HUES48 (cell line): ENCODE data around the gene KLHL29.

ENCODE experiments used
- H3K27ac ChIP-seq: one replicate; pipeline ENCODE4 v1.7.0; 2013; ENCODE audit warnings: low read depth, low read length, inconsistent platforms
- H3K27me3 ChIP-seq: 2 replicates; pipeline ENCODE4 v1.6.1; 2013; ENCODE audit warnings: mild to moderate bottlenecking, low read length; ENCODE audit not compliant: control insufficient read depth, insufficient read depth
- H3K36me3 ChIP-seq: 2 replicates; pipeline ENCODE4 v1.6.1; 2013; ENCODE audit warnings: low read length; ENCODE audit not compliant: control insufficient read depth, insufficient read depth
- H3K4me1 ChIP-seq: 2 replicates; pipeline ENCODE4 v1.6.1; 2013; ENCODE audit warnings: mild to moderate bottlenecking, low read length; ENCODE audit not compliant: control insufficient read depth, insufficient read depth
- H3K4me3 ChIP-seq: 2 replicates; pipeline ENCODE4 v1.5.1; 2013; ENCODE audit warnings: mild to moderate bottlenecking, low read depth, low read length
- H3K9ac ChIP-seq: 2 replicates; pipeline ENCODE4 v1.6.1; 2013; ENCODE audit warnings: mild to moderate bottlenecking, low read depth, low read length, moderate library complexity
- H3K9me3 ChIP-seq: 2 replicates; pipeline ENCODE4 v1.6.1; 2013; ENCODE audit warnings: low read length; ENCODE audit not compliant: control insufficient read depth, insufficient read depth

KLHL29 gene

DNA sequence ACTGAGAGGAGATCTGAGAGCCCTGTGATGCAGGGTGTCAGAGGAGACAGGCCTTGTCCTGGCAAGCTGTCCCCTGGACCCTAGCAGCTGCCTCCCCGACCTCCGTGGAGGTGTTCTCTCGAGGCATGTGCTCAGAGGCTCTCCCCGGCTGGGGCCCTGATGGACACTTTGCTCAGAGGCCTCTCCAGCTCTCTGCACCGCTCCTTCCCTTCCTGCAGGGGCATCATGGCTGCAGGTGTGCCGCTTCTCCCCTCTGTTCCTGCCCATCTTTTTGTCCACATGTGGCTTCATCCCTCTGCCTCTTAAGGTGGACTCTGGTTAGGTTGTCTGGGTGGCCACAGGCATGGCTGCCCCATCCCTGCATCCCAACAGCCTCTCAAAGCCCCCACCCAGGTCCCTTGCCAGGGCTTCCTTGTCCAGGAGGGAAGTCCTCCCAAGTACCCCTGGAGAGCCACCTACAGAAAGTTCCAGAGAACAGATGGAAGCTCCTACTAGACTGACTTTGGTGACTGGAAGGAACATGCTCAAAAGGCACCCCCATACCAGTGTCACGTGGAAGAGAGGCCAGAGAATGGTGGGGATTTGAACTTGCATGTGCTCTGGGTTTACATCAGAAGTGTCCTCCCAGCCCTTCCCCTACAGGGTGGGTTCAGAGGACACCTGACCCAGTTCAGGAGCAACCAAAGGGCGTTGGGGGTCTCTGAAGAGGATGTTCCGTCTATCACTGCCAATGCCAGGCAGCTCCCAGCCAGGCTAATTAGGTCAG lies 120.4 kb downstream of the KLHL29 start:
- no peaks in the 10 kb centered on the region for H3K36me3 ChIP-seq
- no peaks in the 10 kb centered on the region for H3K9me3 ChIP-seq
- no peak overlapping the region for H3K9ac ChIP-seq
- H3K27me3 ChIP-seq = no peaks in the 10 kb centered on the region
- no peak overlapping the region for H3K4me3 ChIP-seq
- peaks cover 10% of the 10 kb centered on the region for H3K4me1 ChIP-seq
- no peak overlapping the region for H3K27ac ChIP-seq

DNA sequence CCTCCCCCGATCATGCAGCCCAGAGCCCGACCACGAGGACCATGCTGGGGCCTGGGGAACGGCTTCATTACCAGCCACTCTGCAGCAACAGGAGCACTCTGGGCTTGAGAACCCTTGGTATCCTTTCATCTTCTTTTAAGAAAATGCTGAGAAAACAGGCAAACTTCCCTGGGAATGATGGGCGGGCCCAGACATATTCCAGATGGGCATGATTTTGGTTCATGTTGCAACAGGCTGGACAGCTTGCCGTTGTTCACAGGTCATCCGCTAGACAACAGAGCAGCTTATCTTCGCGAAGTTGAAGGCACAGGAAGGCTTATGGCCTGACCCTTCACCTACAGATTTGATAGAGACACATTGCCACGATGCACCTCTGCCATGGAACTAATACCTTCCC lies 121.0 kb downstream of the KLHL29 start:
- no peaks in the 10 kb centered on the region for H3K27me3 ChIP-seq
- H3K9ac ChIP-seq = no peak overlapping the region
- no peaks in the 10 kb centered on the region for H3K36me3 ChIP-seq
- H3K9me3 ChIP-seq = no peaks in the 10 kb centered on the region
- H3K27ac ChIP-seq = no peak overlapping the region
- H3K4me1 ChIP-seq = peaks cover 10% of the 10 kb centered on the region
- no peak overlapping the region for H3K4me3 ChIP-seq

DNA sequence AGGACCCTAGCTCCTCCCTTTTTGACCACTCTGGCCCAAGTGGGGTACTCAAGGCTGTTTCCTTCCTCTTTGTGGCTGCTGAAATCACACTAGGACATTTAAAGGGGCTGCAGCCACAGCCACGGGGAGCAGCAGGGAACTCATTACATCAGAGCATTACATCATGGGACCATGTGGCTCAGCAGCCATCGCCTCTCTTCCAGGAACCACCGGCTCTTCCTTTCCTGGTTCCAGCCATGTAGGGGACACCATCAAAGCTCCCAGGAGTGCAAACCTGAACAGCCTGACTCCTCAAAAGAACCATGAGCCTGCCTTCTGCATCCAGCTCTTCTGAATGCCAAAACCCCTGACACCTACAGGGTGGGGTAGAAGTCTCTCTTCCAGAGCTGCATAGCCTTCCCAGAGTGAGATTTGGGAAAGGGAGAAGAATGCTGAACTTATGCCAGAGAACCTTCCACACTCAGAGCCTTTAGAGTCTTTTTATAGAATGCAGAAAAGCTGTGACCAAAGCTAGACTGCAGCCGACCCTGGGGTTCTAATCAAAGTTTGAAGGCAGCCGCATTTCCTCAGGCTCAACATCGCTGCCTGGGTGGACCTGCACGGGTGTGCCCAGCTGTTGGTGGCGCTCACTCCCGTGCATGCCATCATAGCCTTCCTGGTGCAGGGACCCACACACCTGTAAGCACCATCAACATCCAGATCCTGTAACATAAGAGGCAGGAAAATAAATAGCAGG lies 121.7 kb downstream of the KLHL29 start:
- H3K27me3 ChIP-seq = no peaks in the 10 kb centered on the region
- no peaks in the 10 kb centered on the region for H3K36me3 ChIP-seq
- no peak overlapping the region for H3K27ac ChIP-seq
- H3K4me3 ChIP-seq = no peak overlapping the region
- no peaks in the 10 kb centered on the region for H3K9me3 ChIP-seq
- H3K4me1 ChIP-seq = peaks cover 7% of the 10 kb centered on the region
- no peak overlapping the region for H3K9ac ChIP-seq

DNA sequence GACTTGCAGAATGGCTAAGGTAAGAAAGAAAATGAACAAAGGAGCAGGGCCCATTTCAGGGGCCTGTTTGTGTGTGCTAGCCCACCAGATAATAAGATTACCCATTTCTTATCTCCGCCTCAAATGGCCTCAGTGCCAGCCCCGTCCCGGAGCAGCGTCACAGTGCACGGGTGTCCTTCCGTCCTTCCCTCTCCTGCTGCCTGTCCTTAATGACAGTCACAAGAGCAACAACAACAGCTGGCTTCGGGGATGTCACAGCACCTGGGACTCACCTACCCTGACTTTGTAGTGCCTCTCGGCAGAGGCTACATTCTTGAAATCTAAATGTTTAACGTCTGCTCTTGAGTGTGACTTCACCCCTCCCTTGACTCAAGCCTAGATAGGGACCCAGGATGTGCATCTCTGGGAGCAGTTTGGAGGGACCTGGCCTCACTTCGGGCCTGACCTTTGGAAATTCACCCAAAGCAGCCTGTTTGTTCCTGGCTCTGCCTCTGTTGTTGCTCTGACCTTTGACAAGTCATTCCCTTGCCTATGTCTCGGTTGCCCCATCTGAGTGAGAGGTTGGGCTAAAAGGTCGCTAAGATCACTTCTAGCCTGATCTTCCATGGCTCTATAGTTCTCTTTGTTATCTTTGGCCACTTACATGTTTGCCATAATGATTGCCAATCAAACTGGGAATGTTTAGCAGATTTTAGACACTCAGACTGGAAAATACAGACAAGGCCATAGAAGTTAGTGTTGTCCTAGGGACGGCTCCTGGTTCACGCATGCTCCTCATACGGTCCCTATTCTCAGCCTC lies 122.5 kb downstream of the KLHL29 start:
- Histone ChIP-seq H3K36me3 (no peaks in the 10 kb centered on the region), H3K27ac (no peak overlapping the region), H3K27me3 (no peaks in the 10 kb centered on the region), H3K4me3 (no peak overlapping the region), H3K9ac (no peak overlapping the region), H3K4me1 (no peaks in the 10 kb centered on the region), H3K9me3 (no peaks in the 10 kb centered on the region)

DNA sequence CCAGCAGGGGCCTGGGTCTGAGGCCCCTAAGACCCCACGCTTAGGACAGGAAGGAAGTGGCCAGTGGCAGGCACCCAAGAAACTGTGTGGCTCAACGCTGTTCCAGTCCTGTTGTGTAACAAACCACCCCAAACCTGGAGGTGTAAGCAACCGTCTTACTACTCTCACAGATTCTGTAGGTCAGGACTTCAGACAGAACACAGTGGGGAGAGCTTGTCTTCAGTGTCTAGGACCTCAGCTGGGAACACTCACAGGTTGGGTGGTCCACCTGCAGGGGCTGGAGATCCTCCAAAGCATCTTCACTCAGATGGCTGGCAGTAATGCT lies 123.0 kb downstream of the KLHL29 start:
- Histone ChIP-seq H3K9ac (no peak overlapping the region), H3K27me3 (no peaks in the 10 kb centered on the region), H3K27ac (no peak overlapping the region), H3K9me3 (no peaks in the 10 kb centered on the region), H3K36me3 (no peaks in the 10 kb centered on the region), H3K4me3 (no peak overlapping the region), H3K4me1 (no peaks in the 10 kb centered on the region)

DNA sequence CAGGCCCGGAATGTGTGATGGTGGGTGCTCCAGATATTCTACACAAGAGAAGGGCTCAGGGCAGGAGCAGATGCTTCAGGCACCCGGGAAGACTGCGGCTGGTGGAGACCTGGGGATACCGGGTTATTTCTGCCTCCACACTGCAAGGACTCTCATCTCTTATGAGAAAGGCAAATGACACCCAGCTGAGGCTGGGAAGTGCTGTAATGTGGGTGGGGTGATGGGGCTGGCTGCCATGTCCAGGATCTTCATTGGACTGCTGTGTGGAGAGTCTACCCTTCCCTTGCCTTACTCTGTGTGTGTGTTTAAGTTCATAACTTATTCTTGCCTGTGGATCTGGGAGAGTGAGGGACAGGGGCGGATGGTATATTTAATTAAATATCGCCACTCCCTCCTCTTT lies 124.1 kb downstream of the KLHL29 start:
- no peaks in the 10 kb centered on the region for H3K36me3 ChIP-seq
- H3K9ac ChIP-seq = no peak overlapping the region
- H3K9me3 ChIP-seq = no peaks in the 10 kb centered on the region
- no peak overlapping the region for H3K4me3 ChIP-seq
- no peaks in the 10 kb centered on the region for H3K27me3 ChIP-seq
- no peaks in the 10 kb centered on the region for H3K4me1 ChIP-seq
- no peak overlapping the region for H3K27ac ChIP-seq

DNA sequence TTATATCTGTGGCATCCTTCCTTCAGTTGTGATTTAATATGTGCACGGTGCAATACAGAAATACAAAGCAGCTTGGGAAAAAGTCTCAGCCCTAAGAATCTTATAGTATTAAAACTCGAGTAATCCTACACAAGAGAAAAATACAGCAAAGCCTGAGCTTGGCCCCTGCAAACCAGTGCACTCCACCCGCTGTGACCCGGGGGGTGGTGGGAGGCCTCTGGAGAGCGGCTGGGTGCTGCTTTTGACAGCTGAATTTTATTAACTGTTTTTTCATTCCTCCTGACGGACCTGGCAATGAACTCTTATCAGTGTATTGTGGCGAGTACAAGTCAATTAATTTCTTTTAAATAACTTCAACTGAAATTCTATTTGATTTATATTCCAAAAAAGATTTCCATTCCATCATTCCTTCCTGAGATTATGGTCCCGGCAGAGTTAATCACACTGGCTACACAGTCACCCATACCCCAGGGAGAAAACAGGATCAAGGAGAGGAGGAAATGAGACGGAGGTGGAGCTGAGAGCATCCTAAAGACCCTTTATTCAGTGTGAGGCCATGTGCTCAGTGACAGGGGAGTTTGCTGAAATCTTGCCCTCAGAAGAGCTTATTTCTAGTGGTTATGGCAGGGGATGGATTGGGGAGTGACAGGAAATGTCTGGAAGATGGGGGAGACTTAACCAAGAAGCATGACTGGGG lies 124.8 kb downstream of the KLHL29 start:
- H3K4me3 ChIP-seq = no peak overlapping the region

DNA sequence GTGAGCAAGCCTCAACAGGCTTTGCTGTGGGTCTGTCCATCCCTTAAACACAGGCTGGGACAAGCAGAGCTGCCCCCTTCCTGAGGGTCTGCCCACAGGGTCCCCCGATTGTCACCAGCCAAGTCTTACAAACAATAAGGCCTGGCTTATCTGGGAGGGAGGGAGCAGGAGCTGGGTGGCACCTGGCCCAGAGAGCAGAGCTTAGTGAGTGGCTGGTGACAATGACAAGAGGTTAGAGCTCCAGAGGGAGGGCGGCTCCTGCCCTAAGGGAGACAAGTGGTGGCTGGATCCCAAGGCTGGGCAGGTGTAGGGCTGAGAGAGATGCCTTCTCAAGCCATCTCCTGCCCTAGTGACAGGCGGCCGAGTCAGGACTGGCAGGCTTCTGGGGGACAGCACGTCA lies 125.5 kb downstream of the KLHL29 start:
- Histone ChIP-seq H3K9me3 (no peaks in the 10 kb centered on the region), H3K27me3 (no peaks in the 10 kb centered on the region), H3K36me3 (no peaks in the 10 kb centered on the region), H3K4me3 (no peak overlapping the region), H3K9ac (no peak overlapping the region), H3K4me1 (no peaks in the 10 kb centered on the region), H3K27ac (no peak overlapping the region)

More for the DNA sequence above, 124.8 kb downstream of the KLHL29 start:
- Histone ChIP-seq H3K4me1 (no peaks in the 10 kb centered on the region), H3K36me3 (no peaks in the 10 kb centered on the region), H3K9me3 (no peaks in the 10 kb centered on the region), H3K27me3 (no peaks in the 10 kb centered on the region), H3K27ac (no peak overlapping the region), H3K9ac (no peak overlapping the region)

DNA sequence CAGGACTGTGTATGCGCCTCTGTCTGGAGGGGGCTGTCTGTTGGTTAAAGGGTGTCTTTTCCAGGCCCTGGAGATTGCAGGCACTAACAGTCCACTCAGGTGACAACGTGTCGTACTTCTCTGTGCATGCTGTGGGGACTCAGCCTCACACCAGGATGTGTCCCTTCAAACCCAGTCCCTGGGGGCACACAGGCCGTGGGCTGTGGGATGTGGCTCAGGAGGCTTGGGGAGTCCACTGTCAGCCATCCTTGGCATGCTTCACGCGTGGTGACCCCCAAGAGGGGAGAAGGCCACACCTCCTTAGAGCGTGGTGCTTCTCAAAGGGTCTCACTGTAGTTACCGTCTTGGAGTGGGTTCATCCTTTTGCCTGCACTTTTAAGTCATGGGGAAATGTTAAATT lies 127.8 kb downstream of the KLHL29 start:
- H3K9me3 ChIP-seq = no peaks in the 10 kb centered on the region
- no peaks in the 10 kb centered on the region for H3K4me1 ChIP-seq
- no peak overlapping the region for H3K4me3 ChIP-seq
- H3K36me3 ChIP-seq = no peaks in the 10 kb centered on the region
- H3K27me3 ChIP-seq = no peaks in the 10 kb centered on the region
- no peak overlapping the region for H3K9ac ChIP-seq
- no peak overlapping the region for H3K27ac ChIP-seq

DNA sequence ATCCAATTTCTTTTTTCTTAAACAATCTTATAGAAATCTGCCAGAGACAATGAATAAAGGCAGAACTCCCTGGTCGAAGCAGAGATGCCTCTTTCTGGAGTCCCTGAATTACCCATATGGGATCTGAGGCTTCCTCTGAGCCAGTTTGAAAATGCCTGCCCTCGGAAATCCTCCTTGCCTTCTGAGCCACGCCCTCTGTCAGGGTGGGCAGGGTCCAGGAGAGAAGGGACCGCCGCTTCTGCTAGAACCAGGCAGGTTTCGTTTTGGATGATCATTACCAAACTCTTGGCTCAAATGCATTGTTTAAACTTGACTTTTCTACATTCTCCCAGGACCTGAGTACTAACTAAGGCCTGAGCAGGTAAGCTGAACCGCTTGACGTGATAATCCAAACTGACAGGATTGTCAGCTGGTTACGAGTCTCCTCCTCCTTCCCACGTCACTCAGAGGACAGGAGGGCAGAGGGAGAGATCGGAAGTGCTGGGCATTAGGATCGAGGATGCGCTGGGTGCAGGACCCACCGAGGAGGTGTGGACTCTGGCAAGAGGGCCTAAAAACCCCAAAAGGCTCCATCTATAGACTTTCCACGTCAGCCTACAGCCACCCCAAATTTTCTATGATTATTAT lies 128.4 kb downstream of the KLHL29 start:
- no peak overlapping the region for H3K27ac ChIP-seq
- no peaks in the 10 kb centered on the region for H3K27me3 ChIP-seq
- H3K9me3 ChIP-seq = no peaks in the 10 kb centered on the region
- no peak overlapping the region for H3K9ac ChIP-seq
- H3K36me3 ChIP-seq = no peaks in the 10 kb centered on the region
- H3K4me3 ChIP-seq = no peak overlapping the region
- H3K4me1 ChIP-seq = no peaks in the 10 kb centered on the region
